CMK (cell line): ENCODE measurements around the gene ZCCHC7.
"Not testable (repeated sequence)": the region's sequence is repeated elsewhere in the genome, so short reads cannot be mapped to it uniquely, and the experiment has no call there.

ENCODE experiments used
- DNase-seq: peaks from one replicate; pipeline ENCODE4 v3.0.0-alpha.2; 2010; ENCODE audit warnings: low read depth

ZCCHC7 gene

GRCh38 chr9:37120843-37121335 lies 515 bp downstream of the ZCCHC7 start:
- DNase-seq = not testable (repeated sequence)

GRCh38 chr9:37121881-37122280 lies 1.5 kb downstream of the ZCCHC7 start:
- no peak for DNase-seq

GRCh38 chr9:37126214-37126788 lies 5.9 kb downstream of the ZCCHC7 start:
- DNase-seq = no peak

GRCh38 chr9:37127018-37127417 lies 6.6 kb downstream of the ZCCHC7 start:
- no peak for DNase-seq

- no peak for DNase-seq
Measured at GRCh38 chr9:37128051-37128450, 7.7 kb downstream of the ZCCHC7 start.

GRCh38 chr9:37134166-37134565 lies 13.8 kb downstream of the ZCCHC7 start:
- DNase-seq = no peak

GRCh38 chr9:37141015-37141414 lies 20.6 kb downstream of the ZCCHC7 start:
- DNase-seq = no peak

GRCh38 chr9:37144762-37145161 lies 24.4 kb downstream of the ZCCHC7 start:
- DNase-seq = no peak

GRCh38 chr9:37146410-37146809 lies 26.0 kb downstream of the ZCCHC7 start:
- no peak for DNase-seq

- DNase-seq = no peak
Measured at GRCh38 chr9:37148181-37148580, 27.8 kb downstream of the ZCCHC7 start.

GRCh38 chr9:37149666-37150308 lies 29.4 kb downstream of the ZCCHC7 start:
- no peak for DNase-seq

GRCh38 chr9:37150415-37150814 lies 30.0 kb downstream of the ZCCHC7 start:
- no peak for DNase-seq

GRCh38 chr9:37151812-37152211 lies 31.4 kb downstream of the ZCCHC7 start:
- no peak for DNase-seq

GRCh38 chr9:37152365-37152764 lies 32.0 kb downstream of the ZCCHC7 start:
- no peak for DNase-seq

- no peak for DNase-seq
Measured at GRCh38 chr9:37155601-37156000, 35.2 kb downstream of the ZCCHC7 start.

- DNase-seq = no peak
Measured at GRCh38 chr9:37156205-37156604, 35.8 kb downstream of the ZCCHC7 start.

GRCh38 chr9:37156781-37157356 lies 36.5 kb downstream of the ZCCHC7 start:
- no peak for DNase-seq

GRCh38 chr9:37157726-37158377 lies 37.5 kb downstream of the ZCCHC7 start:
- no peak for DNase-seq

- DNase-seq = no peak
Measured at GRCh38 chr9:37163299-37163698, 42.9 kb downstream of the ZCCHC7 start.

GRCh38 chr9:37164335-37164734 lies 44.0 kb downstream of the ZCCHC7 start:
- not testable (repeated sequence) for DNase-seq

GRCh38 chr9:37165644-37166043 lies 45.3 kb downstream of the ZCCHC7 start:
- DNase-seq = no peak

- DNase-seq = no peak
Measured at GRCh38 chr9:37167456-37168047, 47.2 kb downstream of the ZCCHC7 start.

GRCh38 chr9:37172557-37172956 lies 52.2 kb downstream of the ZCCHC7 start:
- DNase-seq = no peak
